Measurements from ENCODE around the gene EDIL3.

DNA sequence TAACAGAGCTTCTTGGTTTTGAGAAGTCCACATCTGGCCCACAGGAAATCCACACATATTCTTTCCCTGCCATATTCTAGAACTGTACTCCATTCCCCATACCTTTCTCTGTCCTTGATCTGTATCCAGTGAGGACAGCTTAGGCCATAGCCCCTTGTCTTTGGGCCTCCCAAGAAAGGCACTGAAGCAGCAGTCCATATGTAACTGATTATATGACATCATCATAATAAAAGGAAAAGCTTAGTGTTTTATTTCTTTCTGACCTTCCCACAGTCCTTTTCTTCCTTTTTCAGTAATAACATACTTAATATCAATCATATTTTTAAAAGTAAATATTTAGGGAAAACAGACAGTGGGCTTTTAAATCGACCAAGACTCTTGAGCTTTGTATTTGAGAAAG is 222.0 kb downstream of the EDIL3 start:
- TF ChIP-seq, protein P1, sequence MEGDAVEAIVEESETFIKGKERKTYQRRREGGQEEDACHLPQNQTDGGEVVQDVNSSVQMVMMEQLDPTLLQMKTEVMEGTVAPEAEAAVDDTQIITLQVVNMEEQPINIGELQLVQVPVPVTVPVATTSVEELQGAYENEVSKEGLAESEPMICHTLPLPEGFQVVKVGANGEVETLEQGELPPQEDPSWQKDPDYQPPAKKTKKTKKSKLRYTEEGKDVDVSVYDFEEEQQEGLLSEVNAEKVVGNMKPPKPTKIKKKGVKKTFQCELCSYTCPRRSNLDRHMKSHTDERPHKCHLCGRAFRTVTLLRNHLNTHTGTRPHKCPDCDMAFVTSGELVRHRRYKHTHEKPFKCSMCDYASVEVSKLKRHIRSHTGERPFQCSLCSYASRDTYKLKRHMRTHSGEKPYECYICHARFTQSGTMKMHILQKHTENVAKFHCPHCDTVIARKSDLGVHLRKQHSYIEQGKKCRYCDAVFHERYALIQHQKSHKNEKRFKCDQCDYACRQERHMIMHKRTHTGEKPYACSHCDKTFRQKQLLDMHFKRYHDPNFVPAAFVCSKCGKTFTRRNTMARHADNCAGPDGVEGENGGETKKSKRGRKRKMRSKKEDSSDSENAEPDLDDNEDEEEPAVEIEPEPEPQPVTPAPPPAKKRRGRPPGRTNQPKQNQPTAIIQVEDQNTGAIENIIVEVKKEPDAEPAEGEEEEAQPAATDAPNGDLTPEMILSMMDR (IDR thresholded peaks at IDR 0.05): no peak
- no peak for TF ChIP-seq POLR2AphosphoS5 (IDR thresholded peaks at IDR 0.05)
- TF ChIP-seq POLR2A (IDR thresholded peaks at IDR 0.05): no peak

Data from gastroesophageal sphincter (tissue), 3 donors.